Fibroblast of lung (primary cell): ENCODE measurements around the gene TMX2. TPM values are rescaled to one million over a fixed set of nuclear protein-coding genes. Genes with fewer than 3 reads are reported as not detected.

Experiments
- DNase-seq, 2 donors: peaks; one replicate each; pipeline versions ENCODE4 v3.0.0 to v3.0.0-alpha.2; 2010; ENCODE audit warnings: low read depth in 2 of 2
- H2AFZ ChIP-seq: 2 replicates; pipeline ENCODE4 v1.5.1; 2012; ENCODE audit warnings: low read length, control low read depth, inconsistent platforms
- H3K27ac ChIP-seq: 2 replicates; pipeline ENCODE4 v1.5.1; 2011; ENCODE audit warnings: low read length, control low read depth; ENCODE audit not compliant: insufficient read depth
- H3K27me3 ChIP-seq: 2 replicates; pipeline ENCODE4 v1.5.1; 2011; ENCODE audit warnings: mild to moderate bottlenecking, low read length; ENCODE audit not compliant: control insufficient read depth, insufficient read depth
- H3K36me3 ChIP-seq: 2 replicates; pipeline ENCODE4 v1.5.1; 2011; ENCODE audit warnings: low read length; ENCODE audit not compliant: control insufficient read depth, insufficient read depth
- H3K4me1 ChIP-seq: 2 replicates; pipeline ENCODE4 v1.5.1; 2011; ENCODE audit warnings: low read length; ENCODE audit not compliant: control insufficient read depth, insufficient read depth; ENCODE audit errors: extremely low read depth
- H3K4me2 ChIP-seq: 2 replicates; pipeline ENCODE4 v1.5.1; 2011; ENCODE audit warnings: low read length, control low read depth; ENCODE audit not compliant: insufficient read depth; ENCODE audit errors: extremely low read depth
- H3K4me3 ChIP-seq, 4 experiments: fragments of 200-600 bp in 1 of 4; sonication (generic) in 1 of 4; replicated peaks in 1 of 4; 2 replicates each; pipeline ENCODE4 v1.5.1; 2011 to 2016; ENCODE audit warnings: low read length in 4 of 4, low read depth in 3 of 4, mild to moderate bottlenecking in 3 of 4, control low read depth in 2 of 4, inconsistent platforms in 1 of 4, mixed read lengths in 1 of 4; ENCODE audit not compliant: insufficient read depth in 1 of 4; ENCODE audit errors: control extremely low read depth in 1 of 4
- H3K79me2 ChIP-seq: 2 replicates; pipeline ENCODE4 v1.5.1; 2012; ENCODE audit warnings: mild to moderate bottlenecking, low read length, inconsistent platforms; ENCODE audit not compliant: control insufficient read depth, insufficient read depth
- H3K9ac ChIP-seq: 2 replicates; pipeline ENCODE4 v1.5.1; 2011; ENCODE audit warnings: mild to moderate bottlenecking, low read length, control low read depth; ENCODE audit not compliant: insufficient read depth
- H3K9me3 ChIP-seq: 2 replicates; pipeline ENCODE4 v1.5.1; 2012; ENCODE audit warnings: low read depth, low read length; ENCODE audit not compliant: control insufficient read depth, insufficient read depth
- H4K20me1 ChIP-seq: 2 replicates; pipeline ENCODE4 v1.5.1; 2011; ENCODE audit warnings: low read length; ENCODE audit not compliant: control insufficient read depth, insufficient read depth; ENCODE audit errors: extremely low read depth
- EZH2 ChIP-seq: IDR thresholded peaks from 2 replicates; pipeline ENCODE4 v1.5.1; 2012; ENCODE audit warnings: low read length, control low read depth, mild to moderate bottlenecking; ENCODE audit errors: missing control alignments
- polyA plus RNA-seq, 2 donors: library from polyadenylated mRNA; depleted of rRNA in 1 of 2; stranded (reverse) in 1 of 2; unstranded in 1 of 2; fragments of >200 nt; gene quantifications; 2 replicates each; pipeline ENCODE4 v1.2.1, GENCODE V29; 2011 to 2012; ENCODE audit warnings: missing spikeins in 1 of 2
- total RNA-seq: library from RNA; depleted of rRNA; stranded (reverse); fragments of >200 nt; gene quantifications from 2 replicates; pipeline ENCODE4 v1.2.1, GENCODE V29; 2014
- TF ChIP-seq, protein P1 (sequence below), 2 donors: IDR thresholded peaks in 1 of 2; conservative IDR thresholded peaks in 1 of 2; 1 replicate in 1 of 2; 2 replicates in 1 of 2; pipeline ENCODE4 v1.5.1; 2011 to 2012; ENCODE audit warnings: low read length in 2 of 2, control low read depth in 1 of 2, inconsistent platforms in 1 of 2, low read depth in 1 of 2, mild to moderate bottlenecking in 1 of 2

The TMX2 gene
- total and polyA plus RNA-seq, 2 donors (not counting 1 experiment from before 2014, with no cell fraction given), result 62.8 to 71.8 TPM

DNA sequence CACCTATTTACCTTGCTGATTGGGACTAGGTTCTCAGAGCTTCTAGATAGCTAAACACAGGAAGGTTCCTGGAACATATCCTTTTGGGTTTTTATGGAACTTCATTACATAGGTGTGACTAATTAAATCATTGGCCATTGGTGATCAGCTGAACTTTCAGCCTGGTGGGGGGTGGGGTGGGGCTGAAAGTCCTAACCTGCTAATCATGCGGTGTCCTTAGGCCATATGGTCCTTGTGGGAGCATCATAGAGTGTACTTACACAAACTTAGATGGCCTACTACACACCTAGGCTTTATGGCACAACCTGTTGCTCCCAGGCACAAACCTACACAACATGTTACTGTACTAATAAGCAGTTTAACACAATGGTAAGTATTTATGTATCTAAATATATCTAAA, 20.3 kb downstream of the TMX2 start:
- Histone ChIP-seq H3K79me2 (peaks cover 23% of the 10 kb centered on the region), H3K9ac (no peak overlapping the region)

DNA sequence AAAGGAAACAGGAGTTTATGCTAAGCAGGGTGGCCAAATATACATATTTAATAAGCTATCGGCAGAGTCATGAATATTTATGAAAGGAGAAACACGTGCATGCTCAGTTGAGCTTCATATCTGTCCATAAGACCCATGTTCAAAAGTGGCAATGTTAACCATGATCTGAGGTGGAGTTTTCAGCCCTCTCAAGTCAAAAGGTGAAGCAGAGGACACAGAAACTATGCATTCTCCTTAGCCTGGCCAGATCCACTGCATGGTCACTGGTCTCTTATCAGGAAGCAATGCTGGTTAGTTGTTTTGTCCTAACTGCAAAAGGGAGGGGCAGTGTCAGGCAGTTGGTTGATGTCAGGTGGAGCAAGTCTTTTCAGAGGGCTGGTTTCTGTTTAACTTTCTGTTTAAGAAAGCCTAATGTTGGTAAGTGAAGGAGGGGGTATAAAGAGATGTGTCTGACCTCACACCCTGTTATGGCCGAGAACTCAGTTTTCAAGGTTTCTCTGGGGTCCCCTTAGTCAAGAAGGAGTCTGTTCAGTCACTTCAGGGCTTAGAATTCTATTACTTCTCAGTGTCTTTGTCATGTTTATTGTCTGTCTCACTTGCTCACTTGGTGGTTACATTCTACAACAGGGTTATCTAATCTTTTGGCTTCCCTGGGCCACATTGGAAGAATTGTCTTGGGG, 23.4 kb downstream of the TMX2 start:
- H3K27ac ChIP-seq, result no peak overlapping the region
- peaks cover 6% of the 10 kb centered on the region for H3K36me3 ChIP-seq
- no peak overlapping the region for H2AFZ ChIP-seq
- no peak for DNase-seq
- no peak overlapping the region for H3K9ac ChIP-seq
- peaks cover 9% of the 10 kb centered on the region for H3K79me2 ChIP-seq
- no peak overlapping the region for H3K4me3 ChIP-seq
- H3K4me1 ChIP-seq, result no peaks in the 10 kb centered on the region
- H3K9me3 ChIP-seq, result no peaks in the 10 kb centered on the region
- no peaks in the 10 kb centered on the region for H3K27me3 ChIP-seq
- no peaks in the 10 kb centered on the region for H4K20me1 ChIP-seq
- no peak overlapping the region for H3K4me2 ChIP-seq
- TF ChIP-seq EZH2, result no peak
- TF ChIP-seq, protein P1, sequence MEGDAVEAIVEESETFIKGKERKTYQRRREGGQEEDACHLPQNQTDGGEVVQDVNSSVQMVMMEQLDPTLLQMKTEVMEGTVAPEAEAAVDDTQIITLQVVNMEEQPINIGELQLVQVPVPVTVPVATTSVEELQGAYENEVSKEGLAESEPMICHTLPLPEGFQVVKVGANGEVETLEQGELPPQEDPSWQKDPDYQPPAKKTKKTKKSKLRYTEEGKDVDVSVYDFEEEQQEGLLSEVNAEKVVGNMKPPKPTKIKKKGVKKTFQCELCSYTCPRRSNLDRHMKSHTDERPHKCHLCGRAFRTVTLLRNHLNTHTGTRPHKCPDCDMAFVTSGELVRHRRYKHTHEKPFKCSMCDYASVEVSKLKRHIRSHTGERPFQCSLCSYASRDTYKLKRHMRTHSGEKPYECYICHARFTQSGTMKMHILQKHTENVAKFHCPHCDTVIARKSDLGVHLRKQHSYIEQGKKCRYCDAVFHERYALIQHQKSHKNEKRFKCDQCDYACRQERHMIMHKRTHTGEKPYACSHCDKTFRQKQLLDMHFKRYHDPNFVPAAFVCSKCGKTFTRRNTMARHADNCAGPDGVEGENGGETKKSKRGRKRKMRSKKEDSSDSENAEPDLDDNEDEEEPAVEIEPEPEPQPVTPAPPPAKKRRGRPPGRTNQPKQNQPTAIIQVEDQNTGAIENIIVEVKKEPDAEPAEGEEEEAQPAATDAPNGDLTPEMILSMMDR (conservative IDR thresholded peaks at IDR 0.05 in 1 of 2, IDR thresholded peaks at IDR 0.05 in 1 of 2; ENCODE audit: low read depth in 1 of 2, low read length in 2 of 2), result no peak

More for the DNA sequence above, 20.3 kb downstream of the TMX2 start:
- TF ChIP-seq, protein P1 (conservative IDR thresholded peaks at IDR 0.05 in 1 of 2, IDR thresholded peaks at IDR 0.05 in 1 of 2; ENCODE audit: low read depth in 1 of 2, low read length in 2 of 2), result no peak
- TF ChIP-seq EZH2, result no peak
- no peak overlapping the region for H3K4me2 ChIP-seq
- H3K27me3 ChIP-seq, result no peaks in the 10 kb centered on the region
- H3K4me3 ChIP-seq, result no peak overlapping the region
- H2AFZ ChIP-seq, result no peak overlapping the region
- no peak for DNase-seq
- H3K4me1 ChIP-seq, result no peaks in the 10 kb centered on the region
- H4K20me1 ChIP-seq, result no peaks in the 10 kb centered on the region
- H3K27ac ChIP-seq, result no peak overlapping the region
- H3K9me3 ChIP-seq, result no peaks in the 10 kb centered on the region
- no peaks in the 10 kb centered on the region for H3K36me3 ChIP-seq

DNA sequence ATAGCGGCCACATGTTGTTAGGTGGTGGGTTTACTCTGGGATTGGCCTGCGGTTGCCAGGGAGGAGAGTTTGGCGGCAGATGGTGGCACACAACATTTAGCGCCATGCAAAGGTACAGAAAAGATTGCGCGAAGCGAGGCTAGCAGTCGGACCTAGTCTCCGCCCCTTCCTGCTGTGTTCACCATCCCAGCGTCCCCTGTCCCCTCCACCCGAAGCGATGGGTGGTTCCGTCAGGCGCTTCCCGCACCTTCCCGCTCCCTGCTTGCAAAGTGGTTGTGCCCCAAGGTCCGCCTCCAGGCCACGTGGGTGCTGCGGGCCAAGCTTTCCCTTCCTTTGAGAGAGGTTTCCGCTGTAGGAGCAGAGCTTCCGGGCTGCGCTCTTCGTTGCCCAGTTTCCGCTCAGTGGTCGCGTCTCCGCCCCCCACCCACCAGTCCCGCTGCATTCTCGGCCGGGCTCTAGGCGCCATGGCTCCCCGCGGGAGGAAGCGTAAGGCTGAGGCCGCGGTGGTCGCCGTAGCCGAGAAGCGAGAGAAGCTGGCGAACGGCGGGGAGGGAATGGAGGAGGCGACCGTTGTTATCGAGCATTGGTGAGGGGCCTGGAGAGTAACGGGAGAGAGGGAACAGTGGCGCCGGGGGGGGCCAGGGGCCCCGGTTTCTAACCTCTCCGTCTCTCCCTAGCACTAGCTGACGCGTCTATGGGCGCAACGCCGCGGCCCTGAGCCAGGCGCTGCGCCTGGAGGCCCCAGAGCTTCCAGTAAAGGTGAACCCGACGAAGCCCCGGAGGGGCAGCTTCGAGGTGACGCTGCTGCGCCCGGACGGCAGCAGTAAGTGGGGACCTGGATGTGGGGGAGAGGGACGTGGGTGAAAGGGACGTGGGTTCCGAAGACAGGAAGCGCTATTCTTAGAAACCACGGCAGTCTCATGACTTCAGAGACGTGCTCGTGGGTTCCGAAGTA, 29.0 kb downstream of the TMX2 start, which contains the start of gene SELENOH:
Gene SELENOH, plus strand, starts transcription at position 360 of the 955 bp plus-strand sequence. Its CDS starts 105 bp downstream, at position 465.
- H3K27ac ChIP-seq, result peak within 1 kb of the TSS; percentile 85
- H4K20me1 ChIP-seq, result no peaks in the 10 kb centered on the region
- peak within 1 kb of the TSS; percentile 74 to 98 (median 90) for H3K4me3 ChIP-seq
- peak within 1 kb of the TSS; percentile 79 for H2AFZ ChIP-seq
- H3K9me3 ChIP-seq, result no peaks in the 10 kb centered on the region
- peak; percentile 97 to 99 for DNase-seq
- peak within 1 kb of the TSS; percentile 92 for H3K4me2 ChIP-seq
- H3K4me1 ChIP-seq, result peaks cover 3% of the 10 kb centered on the region
- H3K9ac ChIP-seq, result peak within 1 kb of the TSS; percentile 97
- no peak for TF ChIP-seq EZH2
- TF ChIP-seq, protein P1 (conservative IDR thresholded peaks at IDR 0.05 in 1 of 2, IDR thresholded peaks at IDR 0.05 in 1 of 2; ENCODE audit: low read depth in 1 of 2, low read length in 2 of 2), result no peak
- no peaks in the 10 kb centered on the region for H3K27me3 ChIP-seq
- H3K36me3 ChIP-seq, result peaks cover 15% of the 10 kb centered on the region
- peaks cover 15% of the 10 kb centered on the region for H3K79me2 ChIP-seq
